Testis (tissue), 3 donors: ENCODE data around the gene FCN2. TPM values are rescaled to one million over a fixed set of nuclear protein-coding genes. Genes with fewer than 3 reads are reported as not detected.
"Not testable (repeated sequence)": the region's sequence is repeated elsewhere in the genome, so short reads cannot be mapped to it uniquely, and the experiment has no call there.

Experiments
- DNase-seq: peaks from one replicate; pipeline ENCODE4 v3.0.0-alpha.2; 2019
- H3K27ac ChIP-seq, 2 donors: fragments of 200-600 bp; sonication (generic); one replicate each; pipeline ENCODE4 v1.5.1; 2019
- H3K27me3 ChIP-seq: fragments of 200-600 bp; sonication (generic); one replicate; pipeline ENCODE4 v1.5.1; 2019
- H3K36me3 ChIP-seq: fragments of 200-600 bp; sonication (generic); one replicate; pipeline ENCODE4 v1.5.1; 2017; ENCODE audit warnings: low read depth; ENCODE audit errors: missing control alignments
- H3K4me1 ChIP-seq: fragments of 200-600 bp; sonication (generic); one replicate; pipeline ENCODE4 v1.5.1; 2019
- H3K4me3 ChIP-seq, 2 donors: fragments of 200-600 bp; sonication (generic); one replicate each; pipeline ENCODE4 v1.5.1; 2017 to 2019
- H3K9me3 ChIP-seq: fragments of 200-600 bp; sonication (generic); one replicate; pipeline ENCODE4 v1.5.1; 2017
- POLR2A ChIP-seq: fragments of 450-650 bp; IDR thresholded peaks from one replicate; pipeline ENCODE4 v1.6.1; 2017; ENCODE audit warnings: antibody characterized with exemption, mild to moderate bottlenecking, moderate library complexity
- WGBS, 2 donors: methylation state at CpG; one replicate each; pipeline ENCODE4 v1.1.5; 2018; 5-methylcytosine and 5-hydroxymethylcytosine counted together
- intact Hi-C: fragments of 100-400 bp; cut with DNase I; formaldehyde crosslinking; loops from one replicate; pipeline ENCODE4 v1.15.1; 2023; ENCODE audit warnings: low total_unique reads
- polyA plus RNA-seq: library from polyadenylated mRNA; stranded (reverse); fragments of 350-450 nt; fragmentation: Illumina TruSeq; extraction: RNeasy Lipid Tissue Mini Kit (QIAGEN cat#74804); gene quantifications from one replicate; pipeline ENCODE4 v1.2.3, GENCODE V29; 2014; ENCODE audit warnings: low read depth, low replicate concordance; ENCODE audit not compliant: insufficient read depth
- total RNA-seq, 2 donors: library from RNA; depleted of rRNA; stranded (reverse); fragments of >200 nt; gene quantifications; one replicate each; pipeline ENCODE4 v1.2.3, GENCODE V29; 2016
- TF ChIP-seq, protein P1 (sequence below), 3 experiments: fragments of 450-650 bp in 2 of 3; fragments of 200-600 bp in 1 of 3; sonication (generic) in 1 of 3; IDR thresholded peaks; one replicate each; pipeline ENCODE4 v1.5.1; 2016 to 2019; ENCODE audit warnings: antibody characterized with exemption in 3 of 3, mild to moderate bottlenecking in 2 of 3, moderate library complexity in 1 of 3

FCN2 gene
- total and polyA plus RNA-seq, 3 donors from 2014 or later, result 0.43 TPM; not detected in 2

DNA sequence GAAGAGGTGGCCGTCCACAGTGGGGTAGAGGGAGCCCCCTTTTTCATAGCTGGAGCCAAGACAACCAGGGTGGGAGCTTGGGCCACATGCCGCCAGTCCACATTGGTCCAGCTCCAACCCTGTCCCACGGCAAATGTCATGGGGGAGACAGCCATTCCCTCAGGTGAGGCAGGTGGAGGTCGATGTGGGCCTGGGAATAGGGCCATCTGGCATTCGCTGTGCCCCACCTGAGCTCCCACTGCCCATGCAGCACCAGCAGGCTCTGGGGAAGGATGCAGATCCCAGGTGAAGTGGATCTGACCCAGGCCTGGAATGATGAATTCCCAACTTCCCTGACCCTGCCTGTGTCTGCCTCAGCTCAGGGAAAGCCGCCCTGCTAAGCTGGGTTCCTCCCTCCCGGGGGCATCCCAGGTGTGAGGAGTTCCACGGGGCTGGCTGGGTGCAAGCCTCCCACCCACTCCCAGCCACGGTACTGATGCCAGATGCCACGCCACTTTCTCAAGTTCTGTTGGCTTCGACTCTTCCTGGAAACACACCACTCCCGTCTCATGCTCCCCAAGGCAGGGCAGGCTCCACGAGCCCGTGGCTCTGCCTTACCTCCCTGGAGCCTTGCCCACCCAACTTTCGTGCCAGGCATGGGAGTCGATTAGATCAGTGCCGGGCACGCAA lies 25.2 kb upstream of the FCN2 start:
- H3K36me3 ChIP-seq, result no peaks in the 10 kb centered on the region
- no peak for DNase-seq
- WGBS, 2 donors, result 91% methylated on average over 13 to 18 of the region's 18 CpGs

DNA sequence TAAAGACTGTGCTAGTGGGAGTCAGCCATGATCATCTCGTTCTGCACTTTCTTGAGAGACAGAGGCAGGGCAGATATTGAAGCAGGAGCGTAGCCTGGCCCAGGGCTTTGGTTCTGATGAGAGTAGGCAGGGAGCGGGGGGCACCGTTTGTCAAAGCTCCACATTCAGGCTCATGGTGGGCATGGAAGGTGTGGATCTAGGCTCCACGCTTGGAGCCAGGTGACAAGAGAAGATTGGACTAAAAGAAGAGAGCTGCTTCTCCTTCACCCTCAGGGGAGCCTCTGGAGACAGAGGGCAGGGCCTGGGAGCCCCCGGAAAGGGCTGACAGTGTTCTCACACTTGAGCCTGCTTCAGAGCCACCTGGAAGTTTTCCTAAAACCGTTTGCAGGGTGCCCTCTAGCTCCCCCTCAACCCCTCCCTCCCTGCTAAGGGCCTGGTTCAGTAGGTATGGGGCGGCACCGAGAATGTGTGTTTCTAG lies 24.7 kb upstream of the FCN2 start:
- WGBS, 2 donors, result 83 to 89% methylated on average over 9 of the region's 9 CpGs
- TF ChIP-seq, protein P1, sequence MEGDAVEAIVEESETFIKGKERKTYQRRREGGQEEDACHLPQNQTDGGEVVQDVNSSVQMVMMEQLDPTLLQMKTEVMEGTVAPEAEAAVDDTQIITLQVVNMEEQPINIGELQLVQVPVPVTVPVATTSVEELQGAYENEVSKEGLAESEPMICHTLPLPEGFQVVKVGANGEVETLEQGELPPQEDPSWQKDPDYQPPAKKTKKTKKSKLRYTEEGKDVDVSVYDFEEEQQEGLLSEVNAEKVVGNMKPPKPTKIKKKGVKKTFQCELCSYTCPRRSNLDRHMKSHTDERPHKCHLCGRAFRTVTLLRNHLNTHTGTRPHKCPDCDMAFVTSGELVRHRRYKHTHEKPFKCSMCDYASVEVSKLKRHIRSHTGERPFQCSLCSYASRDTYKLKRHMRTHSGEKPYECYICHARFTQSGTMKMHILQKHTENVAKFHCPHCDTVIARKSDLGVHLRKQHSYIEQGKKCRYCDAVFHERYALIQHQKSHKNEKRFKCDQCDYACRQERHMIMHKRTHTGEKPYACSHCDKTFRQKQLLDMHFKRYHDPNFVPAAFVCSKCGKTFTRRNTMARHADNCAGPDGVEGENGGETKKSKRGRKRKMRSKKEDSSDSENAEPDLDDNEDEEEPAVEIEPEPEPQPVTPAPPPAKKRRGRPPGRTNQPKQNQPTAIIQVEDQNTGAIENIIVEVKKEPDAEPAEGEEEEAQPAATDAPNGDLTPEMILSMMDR (IDR thresholded peaks at IDR 0.05), result no peak
- no peak for TF ChIP-seq POLR2A
- no peaks in the 10 kb centered on the region for H3K27me3 ChIP-seq

More for the DNA sequence above, 25.2 kb upstream of the FCN2 start:
- H3K9me3 ChIP-seq, result no peaks in the 10 kb centered on the region
- intact Hi-C loops, result no loop called here
- TF ChIP-seq POLR2A, result no peak
- TF ChIP-seq, protein P1 (IDR thresholded peaks at IDR 0.05), result no peak
- no peaks in the 10 kb centered on the region for H3K27me3 ChIP-seq
- no peak overlapping the region for H3K4me3 ChIP-seq
- H3K4me1 ChIP-seq, result peaks cover 4% of the 10 kb centered on the region
- H3K27ac ChIP-seq, result no peak overlapping the region

DNA sequence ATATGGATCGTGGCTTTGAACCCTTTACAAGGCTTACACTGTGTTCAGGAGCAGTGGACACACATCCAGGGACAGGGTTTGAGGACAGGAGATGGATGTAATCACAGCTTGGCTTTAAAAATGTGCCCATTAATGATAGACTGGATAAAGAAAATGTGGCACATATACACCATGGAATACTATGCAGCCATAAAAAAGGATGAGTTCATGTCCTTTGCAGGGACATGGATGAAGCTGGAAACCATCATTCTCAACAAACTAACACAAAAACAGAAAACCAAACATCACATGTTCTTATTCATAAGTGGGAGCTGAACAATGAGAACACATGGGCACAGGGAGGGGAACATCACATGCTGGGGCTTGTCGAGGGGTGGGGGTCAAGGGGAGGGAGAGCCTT lies 23.2 kb upstream of the FCN2 start:
- H3K4me1 ChIP-seq, H3K4me3 ChIP-seq, DNase-seq, H3K36me3 ChIP-seq, intact Hi-C loops, H3K9me3 ChIP-seq, H3K27ac ChIP-seq, H3K27me3 ChIP-seq: not testable (repeated sequence)
- WGBS, 2 donors, result 89 to 92% methylated on average over 2 of the region's 2 CpGs

More for the DNA sequence above, 24.7 kb upstream of the FCN2 start:
- Histone ChIP-seq H3K9me3 (no peaks in the 10 kb centered on the region), H3K4me1 (peaks cover 4% of the 10 kb centered on the region), H3K4me3 (no peak overlapping the region), H3K27ac (no peak overlapping the region), H3K36me3 (no peaks in the 10 kb centered on the region)
- DNase-seq, result no peak
- intact Hi-C loops, result no loop called here

DNA sequence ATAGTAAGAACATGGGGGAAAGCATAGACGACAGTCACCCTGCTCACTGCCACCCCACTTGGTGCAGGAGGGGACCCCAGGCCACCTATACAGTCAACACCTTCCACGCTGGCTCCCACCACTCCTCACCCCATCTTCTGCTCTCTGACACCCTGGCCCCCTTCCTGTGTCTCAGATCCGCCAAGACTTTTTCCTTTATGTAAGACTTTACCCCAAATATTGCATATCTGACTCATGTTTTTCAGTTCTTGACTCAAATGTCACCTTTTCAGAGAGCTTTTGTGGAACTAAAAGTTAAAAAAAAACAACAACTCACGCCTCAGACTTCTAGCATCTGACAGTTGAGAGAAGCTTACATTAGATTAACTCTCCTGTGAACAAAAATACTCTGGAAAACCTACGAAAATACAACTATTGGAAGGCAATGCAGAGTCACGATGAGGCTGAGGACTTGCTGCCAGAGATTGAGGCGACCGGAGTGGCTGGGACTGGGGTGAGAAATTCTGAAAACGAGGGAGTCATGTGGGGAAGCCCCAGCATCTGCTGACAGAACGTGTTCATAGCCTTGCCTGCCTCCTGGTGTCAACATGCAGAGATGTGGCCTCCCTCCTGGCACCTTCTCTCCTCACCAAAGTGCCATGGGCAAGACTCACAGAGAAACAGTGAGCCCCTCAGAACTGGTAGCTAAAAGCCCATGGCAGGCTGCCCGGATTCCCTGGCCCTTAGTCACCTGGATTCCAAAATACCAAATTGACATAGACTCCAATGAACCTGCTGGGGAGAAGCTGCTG lies 22.4 kb upstream of the FCN2 start:
- Histone ChIP-seq H3K4me3 (no peak overlapping the region), H3K4me1 (peaks cover 3% of the 10 kb centered on the region), H3K36me3 (no peaks in the 10 kb centered on the region), H3K27ac (no peak overlapping the region), H3K9me3 (no peaks in the 10 kb centered on the region), H3K27me3 (no peaks in the 10 kb centered on the region)
- TF ChIP-seq, protein P1 (IDR thresholded peaks at IDR 0.05), result no peak
- no peak for TF ChIP-seq POLR2A
- intact Hi-C loops, result no loop called here
- DNase-seq, result peak; percentile 33
- WGBS, 2 donors, result 63 to 66% methylated on average over 10 to 11 of the region's 11 CpGs

DNA sequence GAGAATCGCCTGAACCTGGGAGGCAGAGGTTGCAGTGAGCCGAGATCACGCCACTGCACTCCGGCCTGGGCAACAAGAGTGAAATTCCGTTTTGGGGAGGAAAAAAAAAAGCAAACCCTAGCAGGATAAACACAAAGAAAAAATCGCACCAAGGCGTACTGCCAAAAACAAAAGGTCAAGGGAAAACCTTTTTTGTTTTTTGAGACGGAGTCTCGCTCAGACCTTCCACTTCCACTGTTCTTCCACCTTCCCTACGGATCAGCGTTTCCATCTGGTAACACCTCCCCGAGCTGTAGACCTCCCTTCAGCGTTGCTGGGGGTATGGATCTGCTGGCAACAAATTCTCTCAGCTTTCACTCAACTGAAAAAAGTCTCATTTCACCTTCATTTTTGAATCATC lies 20.1 kb upstream of the FCN2 start:
- 51 to 59% methylated on average over 13 of the region's 13 CpGs for WGBS, 2 donors
- no peaks in the 10 kb centered on the region for H3K36me3 ChIP-seq
- TF ChIP-seq POLR2A, result no peak
- TF ChIP-seq, protein P1 (IDR thresholded peaks at IDR 0.05), result no peak
- intact Hi-C loops, result no loop called here
- peak; percentile 71 for DNase-seq
- no peak overlapping the region for H3K4me3 ChIP-seq
- H3K9me3 ChIP-seq, result no peaks in the 10 kb centered on the region
- H3K27ac ChIP-seq, result no peak overlapping the region
- peaks cover 11% of the 10 kb centered on the region for H3K4me1 ChIP-seq
- no peaks in the 10 kb centered on the region for H3K27me3 ChIP-seq
